Activated CD8-positive, alpha-beta memory T cell treated with anti-CD3 and anti-CD28 coated beads, Interleukin-2, amount 50 U/mL, for 48 hours (primary cell): Measurements from ENCODE around the gene ZNRF3.

Experiments
- DNase-seq: peaks from one replicate; pipeline ENCODE4 v3.0.0-alpha.2; 2020

ZNRF3 gene

GRCh38 chr22:28958611-28959010 is 75.2 kb downstream of the ZNRF3 start:
- no peak for DNase-seq

GRCh38 chr22:28962042-28962554 is 78.7 kb downstream of the ZNRF3 start:
- DNase-seq = no peak

DNA sequence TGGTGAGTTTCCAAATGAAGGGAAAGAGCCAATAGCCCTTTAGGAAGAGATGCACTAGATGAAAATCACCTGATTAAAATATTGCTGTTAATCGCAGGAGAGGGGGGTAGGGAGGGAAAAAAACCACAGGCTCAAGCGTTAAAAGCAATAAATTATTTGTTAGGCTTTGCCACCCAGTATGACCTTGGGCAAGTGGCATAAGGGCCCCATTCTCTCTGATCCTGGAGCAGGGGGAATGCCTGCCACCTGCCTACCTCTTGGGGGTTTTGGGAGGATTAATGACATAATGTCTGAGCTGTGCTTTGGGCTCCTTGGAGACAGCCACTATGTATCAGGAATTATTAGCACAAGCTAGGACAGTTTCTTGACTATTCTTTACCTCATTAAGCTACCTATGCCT is 80.0 kb downstream of the ZNRF3 start:
- no peak for DNase-seq

GRCh38 chr22:28967163-28967665 is 83.8 kb downstream of the ZNRF3 start:
- no peak for DNase-seq

DNA sequence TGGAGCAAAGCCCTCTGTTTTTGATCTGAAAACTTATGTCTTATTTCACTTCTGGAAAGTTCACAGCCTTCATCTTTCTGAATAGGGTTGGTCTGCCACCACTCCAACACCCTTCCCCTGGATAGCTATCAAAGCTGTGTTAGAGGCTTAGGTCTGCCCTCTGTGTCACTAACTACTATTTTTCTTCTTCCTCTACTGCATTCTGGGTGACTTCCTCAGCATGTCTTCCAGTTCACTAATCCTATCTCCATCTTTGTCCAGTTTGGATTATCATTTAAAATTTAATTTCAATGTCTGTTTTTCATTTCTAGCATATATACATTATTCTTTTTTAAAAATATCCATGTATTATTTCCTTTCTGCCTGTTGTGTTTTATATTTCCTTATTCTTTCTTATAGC is 84.6 kb downstream of the ZNRF3 start:
- no peak for DNase-seq

DNA sequence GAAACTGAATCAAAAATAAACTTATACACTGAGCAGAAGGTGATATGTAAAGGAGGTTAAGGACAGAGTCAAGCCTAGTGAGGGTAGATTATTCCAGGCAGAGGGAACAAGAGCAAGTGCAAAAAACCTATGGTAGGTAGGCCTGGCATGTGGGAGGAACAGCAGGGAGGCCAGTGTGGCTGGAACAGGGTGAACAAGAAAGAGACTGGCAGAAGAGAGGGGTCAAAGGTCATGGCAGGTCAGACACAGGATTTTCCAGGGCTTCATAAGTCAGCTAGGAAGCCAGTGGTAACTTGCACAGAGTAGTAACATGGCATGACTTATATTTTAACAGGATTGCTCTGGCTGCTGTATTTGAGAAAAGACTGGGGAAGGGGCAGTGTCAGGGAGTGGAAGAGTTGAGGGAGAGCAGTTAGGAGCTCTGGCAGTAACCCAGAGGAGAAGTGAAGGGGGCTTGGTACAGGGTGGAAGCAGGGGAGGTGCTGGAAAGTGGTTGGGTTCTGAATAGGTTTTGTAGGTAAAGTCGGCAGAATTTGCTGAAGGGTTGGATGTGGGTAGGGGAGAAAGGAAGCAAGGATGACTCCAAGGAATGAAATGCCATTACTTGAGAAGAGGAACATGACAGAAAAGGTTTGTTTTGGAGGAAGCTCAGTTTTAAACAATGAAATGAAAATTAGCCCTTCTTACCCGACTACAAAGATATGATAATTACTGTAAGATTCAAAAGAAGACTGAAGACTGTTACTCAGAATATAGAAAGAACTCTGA is 86.2 kb downstream of the ZNRF3 start:
- DNase-seq = no peak

DNA sequence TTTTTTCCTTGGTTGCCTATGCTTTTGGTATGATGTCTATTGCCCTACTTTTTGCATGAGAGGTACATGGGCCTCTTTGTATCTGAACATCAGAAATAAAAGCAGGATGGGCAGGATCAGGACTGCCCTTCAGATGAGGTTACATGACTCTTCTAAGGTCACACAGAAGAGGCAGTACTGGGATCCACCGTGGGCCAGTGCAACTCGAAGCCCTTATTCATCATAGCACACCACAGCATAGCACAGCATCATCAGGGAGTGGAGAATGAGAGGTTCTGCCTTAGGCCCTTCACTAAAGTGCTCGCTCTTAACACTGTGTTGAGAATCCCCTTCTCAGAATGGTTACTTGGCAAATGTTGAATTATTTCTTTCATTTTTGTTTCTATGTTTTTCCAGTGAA is 90.0 kb downstream of the ZNRF3 start:
- DNase-seq = no peak

DNA sequence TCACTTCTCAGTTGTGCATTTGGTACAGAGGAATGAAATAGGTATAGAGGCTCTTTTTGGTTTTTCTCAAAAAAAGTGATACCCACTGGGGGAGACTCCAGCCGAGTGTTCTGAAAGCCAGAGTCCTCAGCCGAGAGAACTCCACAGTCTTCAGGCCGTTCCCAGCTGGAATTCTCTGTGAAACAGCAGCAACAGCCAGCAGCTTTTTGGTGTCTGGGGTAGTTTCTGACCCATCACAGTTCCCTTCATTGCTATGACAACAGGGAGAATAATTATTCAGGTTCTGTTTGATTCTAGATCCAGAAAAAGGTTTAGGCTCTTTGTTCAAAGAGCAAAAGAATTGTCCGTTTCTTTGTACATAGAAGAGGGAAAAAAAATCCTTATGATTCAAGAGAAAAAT is 93.7 kb downstream of the ZNRF3 start:
- DNase-seq = no peak

DNA sequence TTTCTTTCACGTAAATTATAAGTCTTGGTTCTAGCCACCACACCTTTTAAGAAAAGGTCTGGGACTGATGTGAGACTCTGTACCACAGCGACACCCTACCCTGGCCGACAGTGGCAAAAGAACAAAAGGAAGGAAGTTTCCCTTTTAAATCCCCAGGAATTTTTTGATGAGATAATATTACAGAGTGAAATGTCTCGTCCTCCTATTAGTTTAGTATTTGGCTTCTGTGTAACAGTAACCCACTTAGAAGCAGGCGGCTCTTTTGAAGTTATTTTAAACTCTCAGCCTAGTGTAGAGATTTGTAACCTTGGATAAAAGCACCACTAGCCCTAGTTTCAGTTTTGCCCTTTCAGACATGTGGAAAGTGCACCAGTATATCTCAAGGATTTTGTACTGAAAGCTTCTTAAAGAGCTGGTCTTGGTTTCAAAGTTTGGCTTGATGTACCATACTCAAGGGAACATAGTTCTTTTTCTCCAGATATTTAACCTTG is 94.2 kb downstream of the ZNRF3 start:
- no peak for DNase-seq

DNA sequence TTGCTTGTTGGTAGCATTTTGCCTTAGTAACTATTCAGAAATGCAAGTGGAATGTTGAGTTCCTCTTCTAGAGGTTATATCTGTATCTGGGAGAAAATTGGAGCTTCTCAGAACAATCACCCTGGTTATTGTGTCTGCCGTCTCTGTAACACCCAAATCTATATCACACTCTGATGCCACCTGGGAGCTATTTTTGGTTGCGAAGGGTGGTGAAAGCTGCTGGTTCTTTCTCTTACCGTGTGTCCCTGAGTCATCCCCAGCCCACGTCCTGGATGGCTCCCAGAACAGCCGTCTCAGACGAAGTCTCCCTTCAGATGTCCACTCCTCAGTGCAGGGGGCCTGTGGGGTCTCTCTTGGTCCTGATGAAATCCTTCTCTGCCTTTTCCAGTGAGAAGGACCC is 94.8 kb downstream of the ZNRF3 start:
- DNase-seq = no peak

- no peak for DNase-seq
These were observed 95.8 kb downstream of the ZNRF3 start for GRCh38 chr22:28978863-28979796.

- DNase-seq = no peak
These were observed 97.0 kb downstream of the ZNRF3 start for GRCh38 chr22:28980326-28980725.

DNA sequence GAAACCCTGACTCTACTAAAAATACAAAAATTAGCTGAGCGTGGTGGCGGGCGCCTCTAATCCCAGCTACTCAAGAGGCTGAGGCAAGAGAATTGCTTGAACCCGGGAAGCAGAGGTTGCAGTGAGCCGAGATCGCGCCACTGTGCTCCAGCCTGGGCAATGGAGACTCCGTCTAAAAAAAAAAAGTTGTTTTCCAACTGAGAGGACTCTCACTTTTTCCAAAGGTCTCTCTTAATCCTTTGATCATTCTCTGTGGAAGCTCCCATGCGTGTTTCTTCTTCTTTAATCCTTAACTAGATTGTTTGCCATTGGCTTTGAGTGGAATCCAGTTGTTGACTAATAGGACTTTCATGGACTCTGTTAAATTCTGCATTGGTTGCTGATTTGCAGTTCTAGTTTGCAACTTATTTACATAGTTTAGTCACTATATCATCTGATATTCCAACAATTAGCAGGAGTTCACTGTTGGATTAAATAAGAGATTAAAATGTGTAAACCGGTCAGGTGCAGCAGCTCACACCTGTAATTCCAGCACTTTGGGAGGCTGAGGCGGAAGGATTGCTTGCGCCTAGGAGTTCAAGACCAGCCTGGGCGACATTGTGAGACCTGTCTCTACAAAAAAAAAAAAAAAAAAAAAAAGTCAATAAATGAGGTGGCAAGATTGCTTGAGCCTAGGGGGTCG is 98.6 kb downstream of the ZNRF3 start:
- DNase-seq = no peak

DNA sequence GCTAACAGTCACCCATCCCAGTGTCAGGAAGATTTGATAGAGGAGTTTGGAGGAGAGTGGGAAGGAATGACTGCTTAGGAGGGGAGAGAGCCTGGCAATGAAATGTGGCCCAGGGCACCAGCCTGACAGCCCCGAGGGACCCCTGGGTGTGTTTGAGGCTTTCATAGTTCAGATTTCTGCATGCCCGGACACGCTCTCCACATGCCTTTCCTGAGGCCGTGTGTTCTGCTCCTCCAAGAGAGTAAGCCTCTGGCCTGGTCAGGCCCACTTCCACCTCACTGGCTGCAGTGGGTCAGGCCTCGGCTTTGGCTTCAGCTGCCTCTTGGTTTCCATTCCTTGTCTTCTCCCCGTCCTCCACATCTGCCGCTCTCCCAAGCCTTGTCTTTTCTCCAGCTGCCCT is 99.8 kb downstream of the ZNRF3 start:
- DNase-seq = no peak

DNA sequence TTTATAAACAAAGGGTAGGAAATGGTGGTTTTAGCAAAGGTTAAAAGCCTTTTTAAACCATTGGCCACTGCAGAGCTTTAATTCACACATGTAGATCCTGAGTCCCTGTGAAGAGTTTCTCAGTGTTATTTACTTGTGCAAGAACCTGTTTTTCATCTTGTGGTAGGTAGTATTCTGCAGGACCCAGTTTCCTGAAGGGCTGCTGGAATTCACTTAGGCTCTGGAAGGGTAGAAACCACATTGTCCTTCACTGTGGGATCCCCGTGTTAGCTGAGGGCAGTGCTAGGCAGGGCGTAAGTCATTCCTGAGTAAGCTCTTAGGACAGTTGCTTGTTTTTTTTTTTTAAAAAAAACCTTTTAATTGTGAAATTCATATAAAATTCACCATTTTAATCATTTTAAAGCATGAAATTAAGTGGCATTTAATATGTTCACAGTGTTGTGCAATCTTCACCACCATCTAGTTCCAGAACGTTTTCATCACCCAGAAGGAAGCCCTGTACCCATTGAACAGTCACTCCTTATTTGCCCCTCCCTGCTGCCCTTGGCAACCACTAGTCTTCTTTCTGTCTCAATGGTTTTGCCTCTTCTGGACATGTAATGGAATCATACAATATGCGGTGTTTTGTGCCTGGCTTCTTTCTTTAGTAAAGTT is 100.5 kb downstream of the ZNRF3 start:
- no peak for DNase-seq

DNA sequence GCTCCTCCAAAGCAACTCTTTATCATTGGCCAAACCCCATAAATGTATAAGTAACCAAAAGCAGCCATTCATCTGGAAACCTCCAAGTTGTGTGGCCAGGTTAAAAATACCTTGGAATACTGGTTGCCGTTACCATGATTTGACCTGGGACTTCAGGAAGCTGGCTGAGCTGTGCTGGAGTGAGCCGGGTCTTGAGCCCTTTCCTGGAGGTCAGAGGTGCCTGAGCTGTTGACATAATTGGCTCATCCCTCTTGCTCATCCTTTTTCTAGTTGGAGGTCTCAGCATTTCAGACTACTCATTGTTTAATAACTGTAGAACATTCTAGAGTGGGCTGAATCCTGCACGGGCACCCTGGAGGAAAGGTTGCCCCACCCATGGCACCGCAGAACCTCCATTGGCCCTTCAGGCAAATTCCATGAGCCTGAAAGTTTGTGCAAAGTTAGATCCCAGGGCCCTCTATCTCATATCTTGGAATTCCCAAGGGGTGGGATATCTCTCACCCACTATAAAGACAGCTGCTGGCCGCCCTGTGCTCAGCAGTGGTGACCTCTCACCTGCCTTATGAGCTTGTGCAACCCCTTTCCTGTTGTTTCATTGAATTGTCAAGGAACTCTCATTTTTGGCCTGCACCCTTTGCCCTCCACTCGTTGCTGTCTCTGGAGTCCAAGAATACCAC is 101.2 kb downstream of the ZNRF3 start:
- DNase-seq = no peak

DNA sequence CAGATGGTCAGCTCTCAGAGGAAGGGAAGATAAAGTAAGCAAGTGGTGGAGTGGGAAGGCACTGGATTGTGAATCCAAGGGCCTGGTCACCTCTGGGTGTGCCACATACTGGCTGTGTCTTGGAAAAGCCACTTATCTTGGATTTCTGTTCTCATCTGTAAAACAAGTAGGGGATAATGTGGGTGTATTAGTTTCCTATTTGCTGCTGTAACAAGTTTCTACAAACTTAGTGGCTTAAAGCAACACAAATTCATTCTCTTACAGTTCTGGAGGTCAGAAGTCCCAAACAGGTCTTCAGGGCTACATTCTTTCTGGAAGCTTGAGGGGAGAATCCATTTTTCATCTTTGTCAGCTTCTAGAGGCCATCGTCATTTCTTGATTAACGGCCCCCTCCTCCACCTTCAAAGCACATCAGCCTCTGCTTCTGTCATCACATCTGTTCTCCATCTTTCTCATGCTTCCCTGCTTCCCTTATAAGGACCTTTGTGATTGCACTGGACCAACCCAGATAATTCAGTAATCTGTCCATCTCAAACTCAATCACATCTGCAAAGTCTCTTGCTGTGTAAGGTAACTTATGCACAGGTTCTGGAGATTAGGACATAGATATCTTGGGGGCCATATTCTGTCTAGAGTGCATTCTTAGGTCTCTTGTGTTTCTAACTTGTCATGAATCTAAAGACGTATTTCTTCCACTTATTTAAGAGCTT is 102.4 kb downstream of the ZNRF3 start:
- no peak for DNase-seq

GRCh38 chr22:28986366-28986765 is 103.0 kb downstream of the ZNRF3 start:
- DNase-seq = no peak

- DNase-seq = no peak
These were observed 105.1 kb downstream of the ZNRF3 start for GRCh38 chr22:28988457-28988856.

GRCh38 chr22:28989035-28989464 is 105.7 kb downstream of the ZNRF3 start:
- DNase-seq = peak; percentile 61

DNA sequence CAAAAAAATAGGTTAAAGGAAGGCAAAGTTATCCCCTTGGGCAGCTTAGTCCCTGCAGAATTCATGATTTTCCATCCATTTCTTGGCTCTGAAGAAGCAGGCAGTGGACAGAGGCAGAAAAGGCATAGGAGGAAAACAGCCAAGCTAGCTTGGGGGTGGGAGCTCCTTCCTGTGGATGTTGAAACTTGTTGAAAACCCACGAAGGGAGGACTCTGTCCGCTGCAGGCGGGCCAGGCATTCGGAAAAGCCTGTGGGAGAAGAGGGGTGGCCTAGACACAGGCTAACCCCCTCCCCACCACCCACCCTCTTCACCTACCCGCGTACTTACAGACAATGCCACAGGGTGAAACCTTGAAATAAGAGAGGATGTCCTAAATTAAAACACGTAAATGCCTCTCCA is 106.1 kb downstream of the ZNRF3 start:
- DNase-seq = no peak
